Lung (tissue), 12 donors: ENCODE data around the gene POF1B. TPM values are rescaled to one million over a fixed set of nuclear protein-coding genes. Genes with fewer than 3 reads are reported as not detected.
A peak's percentile ranks its signal among the peaks of the same experiment; 100 is the strongest.

ENCODE experiments used
- ATAC-seq: fragments of 200-7000 bp; cut with Tn5 transposase; one replicate; pipeline ENCODE4 v1.9.1; 2020; ENCODE audit warnings: moderate number of reproducible peaks; ENCODE audit not compliant: insufficient read depth, low FRiP score
- DNase-seq, 3 donors: peaks; one replicate each; pipeline ENCODE4 v3.0.0-alpha.2; 2013 to 2017
- H3K27ac ChIP-seq, 2 donors: one replicate each; pipeline ENCODE4 v1.5.1; 2013; ENCODE audit warnings: mild to moderate bottlenecking in 2 of 2, moderate library complexity in 2 of 2, control low read depth in 1 of 2, inconsistent platforms in 1 of 2, low read depth in 1 of 2, low read length in 1 of 2
- H3K27me3 ChIP-seq, 3 donors: one replicate each; pipeline ENCODE4 v1.5.1; 2013; ENCODE audit warnings: low read length in 2 of 3; ENCODE audit not compliant: control insufficient read depth in 3 of 3, insufficient read depth in 3 of 3
- H3K36me3 ChIP-seq, 4 donors: one replicate each; pipeline ENCODE4 v1.5.1; 2013; ENCODE audit warnings: low read length in 4 of 4, mild to moderate bottlenecking in 1 of 4, moderate library complexity in 1 of 4; ENCODE audit not compliant: control insufficient read depth in 4 of 4, insufficient read depth in 4 of 4
- H3K4me1 ChIP-seq, 5 donors: one replicate each; pipeline ENCODE4 v1.5.1; 2013; ENCODE audit warnings: low read length in 5 of 5, mild to moderate bottlenecking in 2 of 5, moderate library complexity in 1 of 5; ENCODE audit not compliant: control insufficient read depth in 5 of 5, insufficient read depth in 5 of 5
- H3K4me3 ChIP-seq: one replicate; pipeline ENCODE4 v1.5.1; 2013; ENCODE audit warnings: mild to moderate bottlenecking, control low read depth, moderate library complexity
- H3K9ac ChIP-seq, 2 donors: one replicate each; pipeline ENCODE4 v1.5.1; 2013; ENCODE audit warnings: low read length in 2 of 2, control low read depth in 1 of 2; ENCODE audit not compliant: insufficient read depth in 1 of 2
- H3K9me3 ChIP-seq, 4 donors: one replicate each; pipeline ENCODE4 v1.5.1; 2013; ENCODE audit warnings: low read length in 3 of 4, mild to moderate bottlenecking in 1 of 4, moderate library complexity in 1 of 4; ENCODE audit not compliant: control insufficient read depth in 4 of 4, insufficient read depth in 3 of 4
- CTCF ChIP-seq: IDR thresholded peaks from 2 replicates; pipeline ENCODE4 v1.5.1; 2012; ENCODE audit warnings: mild to moderate bottlenecking; ENCODE audit errors: control extremely low read depth, extremely low read depth
- WGBS, 2 donors: extraction: QIAGEN DNeasy Blood & Tissue Kit; methylation state at CpG; one replicate each; pipeline ENCODE4 v1.1.7; 2013; 5-methylcytosine and 5-hydroxymethylcytosine counted together
- polyA plus RNA-seq, 2 donors: library from polyadenylated mRNA; stranded (reverse); fragments of 200-250 nt; gene quantifications; one replicate each; pipeline ENCODE4 v1.2.1, GENCODE V29; 2013
- total RNA-seq, 2 donors: library from RNA; depleted of rRNA in 1 of 2; stranded (reverse); fragments of >200 nt in 1 of 2; gene quantifications; one replicate each; pipeline ENCODE4 v1.2.1, GENCODE V29; 2014 to 2021
- donor health status: control.
- donor health status: control.
- donor health status: Bipolar disorder and iron deficiency.
- donor health status: healthy.
- donor health status: DM: yes; HTN: yes; CAD: no.

Gene POF1B
- total and polyA plus RNA-seq, 4 donors = 0.47 to 1.6 (median 1.1) TPM

- Histone ChIP-seq H3K9me3 (peaks cover 0 to 6% (median 0%) of the 10 kb centered on the region in 4 donors), H3K27me3 (no peaks in the 10 kb centered on the region), H3K27ac (peak within 1 kb of the TSS in 1 of 2 donors; percentile 42), H3K9ac (peak within 1 kb of the TSS; percentile 92 to 96), H3K4me1 (no peaks in the 10 kb centered on the region), H3K36me3 (no peaks in the 10 kb centered on the region), H3K4me3 (peak within 1 kb of the TSS; percentile 40)
- 0 to 28% methylated on average over 42 to 65 of the region's 65 CpGs for WGBS, 2 donors
- ATAC-seq (peak; percentile 27), DNase-seq (peak; percentile 94 to 97 (median 94))
- no peak for TF ChIP-seq CTCF
Observed at GRCh38 chrX:85243761-85244449, 135.6 kb downstream of the POF1B start, which contains the start of the genes SATL1 and ZNF711. SATL1 (minus strand) TSS chrX:85243779; CDS start chrX:85108968, 134,811 bp downstream. ZNF711 (plus strand) TSS chrX:85243991; CDS start chrX:85247573, 3,582 bp downstream.

- ATAC-seq (no peak), DNase-seq (peak in 1 of 3 donors; percentile 14)
- no peak for TF ChIP-seq CTCF
- no peak overlapping the region for H3K4me3 ChIP-seq
- no peak overlapping the region for H3K27ac ChIP-seq
- H3K27me3 ChIP-seq = no peaks in the 10 kb centered on the region
- WGBS, 2 donors = 24 to 55% methylated on average over 2 of the region's 2 CpGs
- H3K36me3 ChIP-seq = no peaks in the 10 kb centered on the region
- peaks cover 0 to 6% (median 0%) of the 10 kb centered on the region in 4 donors for H3K9me3 ChIP-seq
- no peaks in the 10 kb centered on the region for H3K4me1 ChIP-seq
- H3K9ac ChIP-seq = peak overlapping the region in 1 of 2 donors; percentile 80
Observed at GRCh38 chrX:85243155-85243554, 136.3 kb downstream of the POF1B start.

Other genes starting within 250 kb of the POF1B start
- under 1 TPM in 1 of 2 donors, not detected in 1; 0.06 TPM for gene SATL1, start 135.9 kb downstream of the POF1B start, total RNA-seq
- gene SATL1, start 135.9 kb downstream of the POF1B start, polyA plus RNA-seq = under 1 TPM in 1 of 2 donors, not detected in 1; 0.02 TPM
- gene ZNF711, start 135.7 kb downstream of the POF1B start, total RNA-seq = 10 to 100 TPM in 1 of 2 donors, 1 to 10 TPM in 1; 1.2 to 31.5 TPM
- gene ZNF711, start 135.7 kb downstream of the POF1B start, polyA plus RNA-seq = 1 to 10 TPM in 1 of 2 donors, under 1 TPM in 1; 0.58 to 1.2 TPM